H9 (cell line): ENCODE measurements around the gene TRIOBP. TPM values are rescaled to one million over a fixed set of nuclear protein-coding genes. Genes with fewer than 3 reads are reported as not detected.

ENCODE experiments used
- DNase-seq: peaks from one replicate; pipeline ENCODE4 v3.0.0-alpha.2; 2017
- H2AFZ ChIP-seq: one replicate; pipeline ENCODE4 v1.6.1; 2013; ENCODE audit warnings: mild to moderate bottlenecking, low read length, control low read depth, moderate library complexity
- H2AK5ac ChIP-seq: 2 replicates; pipeline ENCODE4 v1.6.1; 2013; ENCODE audit warnings: low read length, control low read depth, mixed read lengths; ENCODE audit not compliant: insufficient read length
- H2BK120ac ChIP-seq: one replicate; pipeline ENCODE4 v1.6.1; 2013; ENCODE audit warnings: low read depth, mild to moderate bottlenecking, low read length, control low read depth, inconsistent platforms; ENCODE audit not compliant: poor library complexity, severe bottlenecking
- H2BK12ac ChIP-seq: 2 replicates; pipeline ENCODE4 v1.6.1; 2013; ENCODE audit warnings: low read length, control low read depth, mixed read lengths, low read depth; ENCODE audit not compliant: insufficient read length
- H2BK15ac ChIP-seq: 2 replicates; pipeline ENCODE4 v1.6.1; 2013; ENCODE audit warnings: low read depth, low read length, control low read depth
- H2BK20ac ChIP-seq: one replicate; pipeline ENCODE4 v1.6.1; 2013; ENCODE audit warnings: low read depth, mild to moderate bottlenecking, low read length, control low read depth, inconsistent platforms; ENCODE audit not compliant: poor library complexity, severe bottlenecking
- H2BK5ac ChIP-seq: 2 replicates; pipeline ENCODE4 v1.6.1; 2013; ENCODE audit warnings: low read length, control low read depth, mixed read lengths; ENCODE audit not compliant: insufficient read length
- H3K14ac ChIP-seq: 2 replicates; pipeline ENCODE4 v1.6.1; 2013; ENCODE audit warnings: low read length, control low read depth; ENCODE audit not compliant: insufficient read depth
- H3K18ac ChIP-seq: 2 replicates; pipeline ENCODE4 v1.6.1; 2013; ENCODE audit warnings: low read depth, mild to moderate bottlenecking, mixed read lengths, low read length, control low read depth; ENCODE audit not compliant: insufficient read length
- H3K23ac ChIP-seq: 2 replicates; pipeline ENCODE4 v1.6.1; 2013; ENCODE audit warnings: low read length, control low read depth, mixed read lengths, low read depth; ENCODE audit not compliant: insufficient read length
- H3K23me2 ChIP-seq: 2 replicates; pipeline ENCODE4 v1.6.1; 2013; ENCODE audit warnings: low read depth, mild to moderate bottlenecking, mixed read lengths, low read length, control low read depth; ENCODE audit not compliant: insufficient read length, poor library complexity, severe bottlenecking
- H3K27ac ChIP-seq: 2 replicates; pipeline ENCODE4 v1.5.1; 2013; ENCODE audit warnings: low read length, control low read depth, mixed read lengths, low read depth; ENCODE audit not compliant: insufficient read length
- H3K27me3 ChIP-seq: 2 replicates; pipeline ENCODE4 v1.6.1; 2013; ENCODE audit warnings: low read length, control low read depth, inconsistent platforms; ENCODE audit not compliant: insufficient read depth
- H3K4ac ChIP-seq: 2 replicates; pipeline ENCODE4 v1.6.1; 2013; ENCODE audit warnings: low read depth, mild to moderate bottlenecking, control low read depth, inconsistent platforms, low read length, moderate library complexity
- H3K4me1 ChIP-seq: 2 replicates; pipeline ENCODE4 v1.6.1; 2013; ENCODE audit warnings: low read length, control low read depth, inconsistent platforms; ENCODE audit not compliant: insufficient read depth
- H3K4me2 ChIP-seq: 2 replicates; pipeline ENCODE4 v1.6.1; 2013; ENCODE audit warnings: low read length, control low read depth, mixed read lengths; ENCODE audit not compliant: insufficient read length, insufficient read depth
- H3K56ac ChIP-seq: 2 replicates; pipeline ENCODE4 v1.6.1; 2013; ENCODE audit warnings: low read depth, mild to moderate bottlenecking, mixed read lengths, low read length, control low read depth; ENCODE audit not compliant: insufficient read length
- H3K79me1 ChIP-seq: 2 replicates; pipeline ENCODE4 v1.6.1; 2013; ENCODE audit warnings: low read depth, mild to moderate bottlenecking, moderate library complexity, low read length, control low read depth, inconsistent platforms; ENCODE audit not compliant: insufficient read depth, poor library complexity, severe bottlenecking
- H3K79me2 ChIP-seq: 2 replicates; pipeline ENCODE4 v1.6.1; 2013; ENCODE audit warnings: low read length, control low read depth, inconsistent platforms; ENCODE audit not compliant: insufficient read depth
- H3K9ac ChIP-seq: 2 replicates; pipeline ENCODE4 v1.6.1; 2013; ENCODE audit warnings: low read length, control low read depth, mixed read lengths; ENCODE audit not compliant: insufficient read length; ENCODE audit errors: extremely low read depth
- H3K9me3 ChIP-seq: one replicate; pipeline ENCODE4 v1.6.1; 2013; ENCODE audit warnings: low read depth, low read length, inconsistent platforms; ENCODE audit not compliant: control insufficient read depth
- H3T11ph ChIP-seq: one replicate; pipeline ENCODE4 v1.6.1; 2013; ENCODE audit warnings: mild to moderate bottlenecking, low read length, control low read depth, inconsistent platforms
- H4K20me1 ChIP-seq: one replicate; pipeline ENCODE4 v1.6.1; 2013; ENCODE audit not compliant: control insufficient read depth, insufficient read length, insufficient read depth
- H4K5ac ChIP-seq: 2 replicates; pipeline ENCODE4 v1.6.1; 2013; ENCODE audit warnings: low read depth, mild to moderate bottlenecking, mixed read lengths, low read length, control low read depth; ENCODE audit not compliant: insufficient read length
- H4K8ac ChIP-seq: replicated peaks from 2 replicates; pipeline ENCODE4 v1.6.1; 2013; ENCODE audit warnings: low read length, control low read depth, mixed read lengths, low read depth; ENCODE audit not compliant: insufficient read length
- H4K91ac ChIP-seq: 2 replicates; pipeline ENCODE4 v1.6.1; 2013; ENCODE audit warnings: low read depth, mild to moderate bottlenecking, moderate library complexity, mixed read lengths, low read length, control low read depth; ENCODE audit not compliant: insufficient read length
- H3K27ac Mint-ChIP-seq, 3 experiments: 2 replicates in 2 of 3; 3 replicates in 1 of 3; pipeline ENCODE4 v1.8.0; 2020 to 2021; ENCODE audit warnings: mixed read lengths in 3 of 3, mild to moderate bottlenecking in 1 of 3, moderate library complexity in 1 of 3
- H3K27me3 Mint-ChIP-seq: 2 replicates; pipeline ENCODE4 v1.8.0; 2021; ENCODE audit warnings: low read depth, mild to moderate bottlenecking, moderate library complexity, mixed read lengths
- H3K36me3 Mint-ChIP-seq, 3 experiments: 2 replicates in 2 of 3; 3 replicates in 1 of 3; pipeline ENCODE4 v1.8.0; 2020 to 2021; ENCODE audit warnings: low read depth in 3 of 3, mixed read lengths in 3 of 3; ENCODE audit not compliant: insufficient read depth in 1 of 3
- H3K4me1 Mint-ChIP-seq, 2 experiments: 2 replicates each; pipeline ENCODE4 v1.8.0; 2020; ENCODE audit warnings: mixed read lengths in 2 of 2
- H3K4me3 Mint-ChIP-seq, 2 experiments: 2 replicates in 1 of 2; 3 replicates in 1 of 2; pipeline ENCODE4 v1.8.0; 2020 to 2021; ENCODE audit warnings: mild to moderate bottlenecking in 2 of 2, mixed read lengths in 2 of 2, moderate library complexity in 1 of 2
- H3K9me3 Mint-ChIP-seq, 2 experiments: 2 replicates in 1 of 2; 3 replicates in 1 of 2; pipeline ENCODE4 v1.8.0; 2020; ENCODE audit warnings: mild to moderate bottlenecking in 2 of 2, mixed read lengths in 2 of 2, moderate library complexity in 1 of 2
- CTCF ChIP-seq: fragments of 200-600 bp; sonication (generic); conservative IDR thresholded peaks from 3 replicates; pipeline ENCODE4 v1.8.0; 2021; ENCODE audit warnings: antibody characterized with exemption, mild to moderate bottlenecking
- WGBS: extraction: QIAGEN DNeasy Blood & Tissue Kit; methylation state at CpG from one replicate; pipeline ENCODE4 v1.1.7; 2013; ENCODE audit warnings: missing lambda C conversion rate, low lambda C conversion rate, mixed read lengths; ENCODE audit not compliant: insufficient read length; ENCODE audit errors: extremely low coverage; 5-methylcytosine and 5-hydroxymethylcytosine counted together
- total RNA-seq: library from RNA; stranded (reverse); gene quantifications from 2 replicates; pipeline ENCODE4 v1.2.1, GENCODE V29; 2021

TRIOBP gene
- total RNA-seq, 1 experiment from 2014 or later, result 52.7 TPM

DNA sequence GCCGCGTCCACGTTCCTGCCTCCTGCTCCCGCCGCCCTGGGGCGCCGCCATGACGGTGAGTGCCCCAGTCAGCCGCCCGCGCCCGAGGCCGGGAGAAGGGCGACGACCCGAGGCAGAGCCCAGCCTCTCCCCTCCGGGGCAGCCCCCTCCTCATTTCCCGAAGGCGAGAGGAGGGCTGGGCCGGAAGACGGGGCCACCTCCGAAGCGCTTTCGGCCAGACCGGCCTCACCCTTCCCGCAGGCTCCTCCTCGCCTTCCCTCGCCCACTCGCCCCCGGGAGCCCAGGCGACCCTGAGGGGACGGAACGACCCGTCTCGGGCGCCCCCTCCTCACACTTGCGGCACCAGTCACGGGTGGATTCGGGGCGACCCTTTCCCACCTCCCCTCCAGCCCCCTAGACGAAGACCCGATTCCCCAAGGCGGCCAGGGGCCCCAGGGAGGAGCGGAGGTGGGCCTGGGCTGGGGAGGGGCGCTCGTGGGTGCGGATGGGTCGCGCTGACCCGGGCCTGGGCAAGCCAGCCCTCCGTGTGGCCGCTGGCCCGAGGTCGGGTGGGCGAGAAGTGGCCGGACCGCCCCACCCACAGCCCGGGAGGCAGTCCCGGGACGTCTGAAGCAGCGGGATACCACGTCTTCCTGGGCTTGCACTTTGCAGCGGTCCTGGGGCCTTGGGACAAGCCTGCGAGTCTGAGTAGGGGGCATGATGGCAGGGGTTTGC lies 49.7 kb downstream of the TRIOBP start:
- Histone ChIP-seq H4K20me1 (no peaks in the 10 kb centered on the region), H2AFZ (no peak overlapping the region)

More for the DNA sequence above, 49.7 kb downstream of the TRIOBP start:
- Histone ChIP-seq H3K4me1 (no peaks in the 10 kb centered on the region), H3K23ac (no peak overlapping the region), H3K56ac (no peak overlapping the region), H3K27ac (no peak overlapping the region), H4K5ac (no peak overlapping the region), H3K27me3 (peaks cover 6% of the 10 kb centered on the region; the same call in 1 of the 2 replicates), H3K79me2 (no peaks in the 10 kb centered on the region), H3K9ac (peak overlapping the region; percentile 60), H3K18ac (peak overlapping the region; percentile 63), H2BK15ac (no peak overlapping the region), H3T11ph (no peak overlapping the region), H3K4me2 (peak overlapping the region; percentile 69), H4K91ac (no peak overlapping the region), H2BK5ac (no peak overlapping the region), H2AK5ac (no peak overlapping the region), H2BK20ac (no peak overlapping the region), H2BK120ac (no peak overlapping the region), H3K23me2 (peaks cover 8% of the 10 kb centered on the region), H3K79me1 (no peaks in the 10 kb centered on the region), H2BK12ac (no peak overlapping the region), H4K8ac (no peak overlapping the region), H3K14ac (peak overlapping the region; percentile 80), H3K4ac (no peak overlapping the region), H3K9me3 (no peaks in the 10 kb centered on the region)
- peak overlapping the region; percentile 75 to 90 for H3K4me3 Mint-ChIP-seq
- no peak overlapping the region for H3K27ac Mint-ChIP-seq
- TF ChIP-seq CTCF, result no peak
- no peak for DNase-seq
- no peaks in the 10 kb centered on the region for H3K9me3 Mint-ChIP-seq
- WGBS, result no CpG with 5 or more reads among the region's 64 CpGs
- peaks cover 23 to 34% of the 10 kb centered on the region in 2 experiments for H3K4me1 Mint-ChIP-seq
- H3K36me3 Mint-ChIP-seq, result peaks cover 3 to 21% (median 19%) of the 10 kb centered on the region in 3 experiments; a peak in 5 of 7 replicates
- H3K27me3 Mint-ChIP-seq, result peaks cover 22% of the 10 kb centered on the region
